Activated T-cell treated with anti-CD3 and anti-CD28 coated beads for 1 hour (primary cell): Measurements from ENCODE around the gene DOCK8.

Experiments
- DNase-seq: peaks from one replicate; pipeline ENCODE4 v3.0.0-alpha.2; 2020; ENCODE audit warnings: low read depth

DOCK8 gene

DNA sequence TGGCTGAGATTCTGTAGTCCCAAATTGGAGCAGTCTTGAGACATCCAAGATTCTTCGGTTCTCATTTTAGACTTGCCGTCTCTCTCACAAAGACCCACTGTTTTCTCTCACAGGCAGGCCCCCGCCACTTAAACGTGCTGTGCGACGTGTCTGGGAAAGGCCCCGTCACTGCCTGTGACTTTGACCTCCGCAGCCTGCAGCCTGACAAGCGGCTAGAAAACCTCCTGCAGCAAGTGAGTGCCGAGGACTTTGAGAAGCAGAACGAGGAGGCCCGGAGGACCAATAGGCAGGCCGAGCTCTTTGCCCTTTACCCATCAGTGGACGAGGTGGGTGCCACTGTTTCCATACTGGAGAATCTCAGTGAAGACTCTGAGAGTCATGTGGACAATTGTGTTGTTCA, 97.2 kb downstream of the DOCK8 start:
- DNase-seq: no peak

DNA sequence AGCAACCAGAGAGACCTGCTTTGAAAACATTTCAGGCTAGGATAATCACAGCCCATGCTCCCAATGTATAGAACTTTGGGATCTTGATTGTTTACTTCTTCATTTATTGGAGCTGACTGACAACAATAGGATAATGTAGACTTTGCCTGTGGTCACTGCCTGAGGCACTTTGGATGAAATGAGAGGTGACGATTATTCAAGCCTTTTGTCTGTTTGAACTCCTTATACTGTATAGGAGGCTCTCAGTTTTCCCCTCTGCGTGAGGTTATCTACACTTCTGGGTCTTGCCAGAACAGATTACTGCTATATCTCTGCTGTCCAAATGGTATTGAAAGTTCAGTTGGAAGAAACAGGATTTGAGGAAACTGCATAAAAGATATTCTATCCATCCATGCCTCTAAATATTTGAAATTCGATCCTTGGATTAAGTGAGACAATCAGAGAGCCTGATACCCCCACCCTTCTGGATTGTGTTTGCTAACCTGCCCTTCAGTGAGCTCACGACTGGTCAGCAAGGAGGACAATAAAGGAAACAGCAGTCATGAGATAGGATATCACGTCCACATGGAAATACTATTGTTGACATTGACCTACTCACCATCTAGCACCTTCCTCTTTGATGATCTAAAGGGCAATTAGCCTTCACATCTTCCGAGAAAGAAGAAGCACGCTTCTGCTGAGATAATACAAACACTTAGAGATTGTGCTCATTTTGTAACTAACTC, 98.1 kb downstream of the DOCK8 start:
- DNase-seq: no peak

DNA sequence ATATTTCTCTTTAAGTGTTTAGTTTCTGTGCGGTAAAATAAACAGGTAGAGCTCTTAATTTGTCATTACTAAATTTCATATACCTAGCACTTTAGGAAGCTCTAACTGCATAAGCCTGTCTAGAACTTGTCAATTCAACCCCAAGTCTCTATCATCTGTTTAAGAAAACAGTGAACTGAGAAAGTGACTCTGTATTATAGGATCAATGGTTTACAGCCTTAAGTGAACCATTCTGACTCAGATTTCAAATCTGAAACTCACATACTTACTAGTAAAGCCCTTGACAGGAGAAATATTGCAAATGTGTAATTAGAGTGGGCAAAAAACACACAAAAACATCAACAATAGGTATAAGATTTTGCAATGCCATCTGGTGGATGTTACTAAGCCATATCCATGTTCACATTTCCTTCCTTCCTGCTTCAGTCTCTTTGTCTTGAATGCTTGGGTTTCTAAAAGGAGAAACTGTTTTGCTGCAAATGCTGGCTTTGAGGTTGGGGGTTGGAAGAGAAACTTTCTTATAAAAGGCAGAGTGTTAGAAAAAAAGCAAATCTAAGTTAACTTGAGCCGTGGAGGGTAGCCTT, 101.8 kb downstream of the DOCK8 start:
- no peak for DNase-seq

DNA sequence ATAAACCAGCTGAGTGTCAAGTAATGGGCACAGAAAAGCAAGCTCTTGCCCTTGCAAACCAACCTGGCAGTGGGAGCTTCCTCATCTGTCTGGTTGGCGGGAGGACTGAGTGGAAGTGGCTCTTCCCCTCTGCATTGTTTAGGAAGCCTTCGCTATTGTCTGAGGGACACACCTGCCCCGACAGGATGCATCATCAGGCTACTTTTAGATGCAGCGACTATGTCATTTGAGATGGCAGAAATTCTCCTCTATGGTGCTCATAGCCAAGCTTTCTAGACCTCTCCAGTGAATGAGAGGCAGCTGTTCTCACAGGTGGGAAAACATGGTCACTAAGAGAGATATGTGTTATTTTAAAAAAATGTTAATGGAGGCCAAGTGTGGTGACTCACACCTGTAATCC, 104.0 kb downstream of the DOCK8 start:
- no peak for DNase-seq

DNA sequence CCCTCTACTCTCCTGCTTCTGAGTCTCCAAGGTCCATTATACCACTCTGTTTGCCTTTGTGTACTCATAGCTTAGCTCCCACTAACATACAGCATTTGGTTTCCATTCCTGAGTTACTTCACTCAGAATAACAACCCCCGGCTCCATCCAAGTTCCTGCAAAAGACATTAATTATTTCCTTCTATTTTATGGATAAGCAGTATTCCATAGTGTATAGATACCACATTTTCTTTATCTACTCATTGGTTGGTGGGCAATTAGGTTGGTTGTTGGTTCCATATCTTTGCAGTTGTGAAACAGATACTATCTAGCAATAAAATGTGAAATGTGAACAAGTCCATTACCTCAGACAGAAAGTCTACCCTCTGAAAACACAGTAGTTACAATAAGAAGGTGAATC, 110.3 kb downstream of the DOCK8 start:
- no peak for DNase-seq

DNA sequence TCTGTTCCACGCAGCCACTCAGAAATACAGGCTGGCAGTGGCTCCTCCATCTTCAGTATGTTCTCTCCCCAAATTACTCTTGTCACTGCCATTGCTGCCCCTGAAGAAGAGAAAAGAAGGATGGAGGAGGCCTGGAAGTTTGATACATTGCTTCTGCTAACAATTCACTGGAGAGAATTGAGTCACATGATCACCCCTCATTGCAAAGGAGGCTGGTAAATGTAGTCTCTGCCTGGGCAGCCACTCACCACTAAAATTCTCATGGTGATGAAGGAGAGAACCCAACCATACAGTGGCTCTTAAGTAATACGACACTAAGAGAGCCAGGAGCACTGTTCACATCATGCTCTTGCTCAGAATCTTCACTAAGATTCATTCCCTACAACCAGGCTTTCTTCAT, 112.0 kb downstream of the DOCK8 start:
- no peak for DNase-seq

DNA sequence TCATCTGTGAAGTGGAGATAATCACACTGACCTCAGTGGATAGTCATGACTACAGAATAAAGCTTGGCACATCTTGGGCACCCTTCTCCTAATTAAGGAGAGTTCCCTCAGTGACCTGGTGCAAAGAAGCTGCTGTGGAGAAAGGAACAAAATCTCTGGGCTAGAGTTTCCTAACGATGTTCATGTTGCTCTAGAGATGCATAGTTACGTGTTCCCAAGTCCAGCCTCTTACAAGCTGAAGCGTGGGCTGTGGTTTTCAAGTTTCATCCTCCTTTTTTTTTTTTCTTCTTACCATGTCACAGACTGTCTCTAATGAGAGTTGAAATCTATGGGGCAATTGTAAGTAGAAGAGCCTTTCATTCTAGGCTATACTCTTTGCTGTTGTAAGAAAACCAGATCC, 113.8 kb downstream of the DOCK8 start:
- DNase-seq: no peak

DNA sequence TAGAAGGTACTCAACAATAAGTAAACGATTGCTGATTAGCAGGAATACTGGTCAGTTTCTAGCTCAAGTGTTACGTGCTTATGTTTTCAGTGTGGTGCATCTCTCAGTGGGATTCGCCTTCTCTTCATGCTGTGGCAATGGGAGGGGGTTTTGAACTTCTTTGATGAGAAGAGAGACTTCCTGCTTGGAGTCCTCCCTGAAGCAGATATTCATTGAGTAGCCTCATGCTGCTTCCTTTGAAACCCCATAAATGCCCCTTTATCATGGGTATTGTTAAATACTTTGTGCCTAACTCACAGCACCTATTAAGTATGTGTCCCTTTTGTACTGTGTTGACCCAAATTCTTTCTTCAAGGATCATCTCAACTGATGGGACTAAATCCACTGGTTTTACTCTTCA, 116.5 kb downstream of the DOCK8 start:
- DNase-seq: no peak

DNA sequence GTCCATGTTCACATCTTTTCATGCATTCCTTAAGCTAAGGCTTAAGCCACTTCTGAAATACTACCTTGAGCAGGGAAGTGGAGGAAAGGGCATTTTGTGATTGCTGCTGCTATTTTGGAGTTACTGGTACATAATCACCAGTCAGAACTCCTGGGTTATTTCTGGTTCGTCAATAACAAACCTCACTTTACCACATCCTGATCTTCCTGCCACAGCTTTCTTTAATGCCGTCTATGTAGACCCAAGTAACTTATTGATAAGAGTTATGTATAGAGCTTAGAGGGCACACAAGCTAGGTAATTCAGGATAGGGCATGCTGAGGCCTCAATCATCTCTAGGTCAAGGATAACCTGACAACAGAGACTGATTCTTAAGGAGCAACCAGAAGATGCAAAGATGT, 120.7 kb downstream of the DOCK8 start:
- no peak for DNase-seq

DNA sequence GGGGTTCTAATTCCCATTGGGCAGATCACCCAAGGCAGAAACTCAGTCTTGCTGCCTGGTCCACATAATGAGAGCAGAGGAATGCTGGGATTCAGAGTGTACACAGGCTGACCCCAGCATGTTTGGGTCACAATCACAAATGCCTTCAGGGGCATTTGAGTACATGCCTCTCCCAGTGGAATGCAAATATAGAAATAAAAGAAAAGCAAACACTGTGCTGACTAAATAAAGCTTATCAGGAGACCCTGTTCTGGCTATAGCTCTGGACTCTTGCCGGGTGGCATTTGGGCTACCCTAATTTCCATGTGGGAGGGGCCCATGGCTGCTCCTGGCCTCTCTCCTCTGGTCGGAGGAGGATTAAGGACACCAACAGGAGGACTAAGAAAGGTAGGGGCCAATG, 121.4 kb downstream of the DOCK8 start:
- no peak for DNase-seq

DNA sequence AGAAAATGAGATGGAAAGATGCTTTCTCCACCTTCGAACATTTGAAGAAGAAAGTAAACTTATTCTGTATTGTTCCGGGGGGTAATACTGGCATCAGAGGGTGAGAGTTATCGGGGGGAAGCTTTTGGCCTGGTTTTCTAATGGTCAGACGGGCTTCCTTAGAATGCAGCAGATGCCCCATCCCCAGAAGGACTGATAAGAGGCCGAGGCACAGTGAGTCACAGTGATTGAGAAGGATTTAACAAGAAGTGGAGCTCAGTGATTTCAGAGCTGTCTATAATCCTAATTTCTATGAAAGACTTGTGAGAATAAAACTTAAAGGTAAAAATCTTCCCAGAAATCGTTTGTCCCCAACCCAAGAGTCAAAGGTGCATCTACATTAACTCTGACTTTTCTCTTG, 123.9 kb downstream of the DOCK8 start:
- no peak for DNase-seq

DNA sequence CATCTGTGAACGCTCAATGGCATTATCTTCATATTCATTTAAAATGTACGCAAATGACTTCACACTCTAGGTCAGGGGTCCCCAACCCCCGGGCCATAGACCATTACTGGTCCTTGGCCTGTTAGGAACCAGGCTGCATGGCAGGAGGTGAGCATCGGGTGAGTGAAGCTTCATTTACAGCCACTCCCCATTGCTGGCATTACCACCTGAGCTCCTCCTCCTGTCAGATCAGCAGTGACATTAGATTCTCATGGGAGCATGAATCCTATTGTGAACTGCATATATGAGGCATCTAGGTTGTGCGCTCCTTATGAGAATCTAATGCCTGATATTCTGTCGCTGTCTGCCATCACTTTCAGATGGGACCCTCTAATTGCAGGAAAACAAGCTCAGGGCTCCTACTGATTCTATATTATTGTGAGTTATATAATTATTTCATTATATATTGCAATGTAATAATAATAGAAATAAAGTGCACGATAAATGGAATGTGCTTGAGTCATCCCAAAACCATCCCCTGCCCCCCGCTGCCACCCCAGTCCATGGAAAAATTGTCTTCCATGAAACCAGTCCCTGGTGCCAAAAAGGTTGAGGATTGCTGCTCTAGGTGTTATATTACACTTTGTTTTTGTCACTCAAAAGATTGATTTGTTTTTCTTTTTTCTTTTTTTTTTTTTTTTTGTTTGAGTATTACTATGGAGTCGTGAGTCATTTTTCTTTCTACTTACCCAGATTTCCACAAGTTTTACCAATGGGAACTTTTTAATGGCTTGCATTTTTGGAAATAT, 127.2 kb downstream of the DOCK8 start:
- DNase-seq: no peak

DNA sequence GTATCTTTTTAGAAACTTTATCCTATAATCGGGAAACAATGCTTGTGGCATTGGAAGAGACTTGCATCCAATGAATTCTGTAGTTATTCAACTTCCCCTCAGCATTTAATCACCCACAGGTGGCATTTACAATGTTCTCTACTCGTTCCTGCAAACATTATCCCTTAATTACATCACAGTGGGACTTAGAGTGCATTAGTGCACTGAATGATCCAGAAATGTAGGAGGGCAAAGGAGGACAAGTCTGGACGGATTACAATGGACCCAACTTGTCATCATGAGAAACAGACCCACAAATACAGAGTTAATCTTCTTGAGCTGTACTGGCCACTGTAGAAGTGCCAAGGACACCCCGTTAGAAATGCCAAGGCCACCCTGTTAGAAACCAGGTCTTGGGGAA, 129.1 kb downstream of the DOCK8 start:
- DNase-seq: no peak

DNA sequence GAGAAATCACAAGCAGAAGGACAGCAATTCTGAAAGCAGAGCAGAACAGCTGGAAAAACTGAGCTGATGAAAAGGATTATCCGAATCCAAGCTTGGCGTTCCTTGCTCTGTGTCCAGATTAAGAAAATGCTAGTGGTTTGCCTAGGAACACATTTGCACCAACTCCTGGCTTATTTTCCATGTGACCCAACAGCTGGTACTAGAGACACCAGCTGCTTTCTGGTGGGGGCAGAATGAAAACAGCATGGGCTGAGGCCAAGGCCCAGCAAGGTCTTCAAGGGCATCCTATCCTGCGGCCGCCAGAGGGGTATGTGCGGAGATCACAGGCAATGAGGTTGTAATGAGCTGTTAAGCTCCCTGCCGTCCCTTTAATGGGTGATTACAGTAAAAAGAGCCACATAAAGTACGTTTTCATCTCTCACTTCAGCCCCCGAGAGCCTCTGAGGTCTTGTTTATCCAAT, 131.5 kb downstream of the DOCK8 start:
- DNase-seq: no peak

DNA sequence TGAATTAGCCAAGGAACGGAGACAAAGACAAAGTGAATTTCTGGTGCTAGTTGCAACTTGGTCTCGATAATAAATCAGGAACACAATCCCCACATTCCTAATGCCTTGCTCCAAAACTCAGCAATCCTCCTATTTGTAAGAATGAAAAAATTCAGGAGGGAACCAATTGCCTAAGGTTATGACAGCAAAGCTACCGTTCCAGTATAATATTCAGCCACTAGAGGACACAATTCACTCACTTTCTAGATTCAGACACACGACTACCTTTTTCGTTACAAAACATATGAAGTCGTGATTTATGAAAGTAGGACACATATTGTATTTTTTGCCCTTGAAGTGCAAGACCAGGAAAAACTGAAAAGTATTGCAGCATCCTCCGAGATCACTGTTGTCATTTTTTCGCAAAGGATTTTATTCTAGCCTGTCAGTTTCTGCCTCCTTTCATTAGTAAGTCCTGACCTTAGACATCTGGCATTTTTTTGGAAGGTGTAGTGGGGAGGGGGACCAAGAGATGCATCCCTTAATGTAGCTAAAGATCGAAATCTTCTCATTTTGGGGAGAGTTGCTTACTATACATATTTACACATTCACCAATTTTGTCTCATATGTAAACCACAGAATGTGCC, 133.1 kb downstream of the DOCK8 start:
- no peak for DNase-seq

DNA sequence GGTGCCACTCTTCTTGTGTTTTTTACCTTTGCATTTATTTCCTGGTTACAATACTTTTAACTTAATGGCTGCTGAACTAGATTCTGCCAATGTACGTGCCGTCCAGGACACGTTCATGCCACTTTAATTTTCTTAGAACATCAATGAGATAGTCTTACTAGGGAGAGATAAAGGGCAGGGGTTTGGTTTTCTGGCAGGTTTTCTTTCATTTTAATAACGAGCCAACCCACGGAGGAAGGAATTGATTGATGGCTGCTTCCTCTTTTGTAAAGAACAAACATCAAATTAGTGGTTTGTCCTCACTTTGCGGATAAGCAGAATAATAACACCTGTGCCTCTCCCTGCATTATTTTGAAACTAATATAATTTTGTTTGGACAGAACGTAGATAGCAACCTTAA, 135.7 kb downstream of the DOCK8 start:
- DNase-seq: no peak

DNA sequence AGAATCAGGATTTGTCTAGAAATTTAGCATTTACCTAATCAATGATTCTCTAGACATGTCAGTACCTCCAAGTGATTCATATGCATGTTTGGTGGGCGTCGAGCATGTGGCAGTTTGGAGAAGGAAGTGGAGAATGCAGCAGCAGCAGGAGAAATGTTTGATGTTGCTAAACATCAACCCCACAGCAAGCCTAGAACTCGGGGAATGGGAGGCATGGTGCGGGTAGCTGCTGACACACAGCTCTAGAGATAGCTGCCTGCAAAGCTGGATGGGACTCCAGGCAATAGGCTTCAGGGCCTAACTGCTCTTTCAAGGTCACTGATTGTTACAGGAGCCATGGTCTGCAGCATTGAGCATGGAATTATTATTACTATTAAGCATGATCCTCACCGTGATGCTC, 137.3 kb downstream of the DOCK8 start:
- DNase-seq: no peak

DNA sequence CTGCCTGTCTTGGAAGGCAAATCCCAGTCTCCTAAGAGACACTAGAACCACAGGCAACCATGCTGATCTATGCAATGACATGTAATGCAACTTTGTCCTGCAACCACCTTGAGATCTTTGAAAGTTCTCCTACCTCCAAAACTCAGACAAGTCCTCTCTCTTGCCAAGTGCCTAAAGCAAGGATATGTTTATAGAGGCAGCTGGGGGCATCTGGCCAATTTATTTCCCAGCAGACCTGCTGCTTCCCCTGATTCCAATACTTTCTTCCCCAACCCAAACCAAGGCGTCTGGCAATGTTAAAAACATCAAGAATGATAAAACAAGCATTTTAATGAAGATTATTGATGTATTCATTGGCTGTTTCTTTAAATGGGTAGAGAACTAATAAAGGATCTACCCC, 138.4 kb downstream of the DOCK8 start:
- DNase-seq: no peak

DNA sequence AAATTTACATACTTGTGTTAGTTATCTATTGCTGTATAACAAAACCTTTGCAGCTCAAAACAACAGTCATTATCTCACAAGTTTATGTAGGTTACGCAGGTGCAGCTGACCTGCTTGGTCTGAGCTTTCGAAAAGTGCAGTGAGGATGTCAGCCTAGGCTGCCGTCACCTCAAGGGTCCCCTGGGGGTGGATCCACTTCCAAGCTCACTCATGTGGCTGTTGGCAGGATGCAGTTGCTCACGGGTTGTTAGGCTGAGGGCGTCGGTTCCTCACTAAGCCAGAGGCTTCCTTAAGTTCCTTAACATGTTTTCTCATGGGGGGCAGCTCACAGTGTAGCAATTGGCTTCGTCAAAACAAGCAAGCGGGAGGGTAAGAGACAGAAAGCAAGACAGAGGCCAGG, 139.8 kb downstream of the DOCK8 start:
- no peak for DNase-seq

DNA sequence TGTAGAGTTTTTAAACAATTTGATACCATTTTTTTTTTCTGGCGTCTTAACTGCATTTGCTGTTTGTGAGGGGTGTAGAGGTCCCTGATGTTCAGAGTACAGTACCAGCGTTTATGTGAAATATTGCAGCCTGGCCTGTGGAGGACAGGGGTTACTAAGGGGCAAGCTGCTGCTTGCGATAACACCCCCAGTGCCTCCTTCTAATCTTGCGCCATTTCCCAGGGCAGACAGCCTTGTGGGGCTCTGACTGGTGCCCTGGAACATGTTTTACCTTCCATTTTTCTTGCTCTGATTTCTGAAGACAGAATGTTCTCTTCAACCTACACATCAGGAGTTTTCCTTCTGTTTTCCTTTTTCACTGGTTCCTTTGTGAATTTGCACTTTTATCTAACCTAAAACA, 142.9 kb downstream of the DOCK8 start:
- no peak for DNase-seq

DNA sequence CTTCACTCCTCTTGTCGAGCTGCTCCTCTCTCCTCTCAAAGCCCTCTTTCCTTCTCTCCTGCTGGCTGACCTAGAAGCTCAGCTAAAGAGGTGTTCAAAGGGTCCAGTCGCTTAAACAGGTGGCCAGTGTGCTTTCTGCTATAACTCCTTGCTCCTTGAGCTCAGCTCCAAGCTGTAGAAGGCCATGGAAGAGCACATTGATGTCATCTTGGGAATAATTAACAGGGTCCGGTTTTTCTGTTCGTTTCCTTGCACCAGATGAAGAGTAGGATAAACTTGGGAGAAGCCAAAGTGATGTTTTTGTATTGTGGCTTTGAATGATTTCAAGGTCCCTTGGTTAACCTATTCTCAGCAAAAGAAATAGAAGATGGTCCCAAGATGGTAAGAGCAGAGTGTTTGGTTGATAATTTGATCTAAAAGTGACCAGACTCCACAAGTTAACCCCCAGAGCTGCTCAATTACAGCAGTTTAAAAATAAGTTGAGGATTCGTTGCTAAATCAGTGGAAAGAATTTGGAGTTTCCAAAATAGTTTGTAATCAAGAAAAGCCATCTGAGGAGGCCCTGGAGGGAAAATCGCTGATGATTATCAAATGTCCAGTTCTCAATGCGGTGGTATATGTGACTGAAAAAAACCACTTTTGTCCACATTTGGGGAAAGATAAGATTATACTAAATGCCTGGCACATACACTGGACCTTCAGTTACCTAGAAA, 148.1 kb downstream of the DOCK8 start:
- DNase-seq: no peak

DNA sequence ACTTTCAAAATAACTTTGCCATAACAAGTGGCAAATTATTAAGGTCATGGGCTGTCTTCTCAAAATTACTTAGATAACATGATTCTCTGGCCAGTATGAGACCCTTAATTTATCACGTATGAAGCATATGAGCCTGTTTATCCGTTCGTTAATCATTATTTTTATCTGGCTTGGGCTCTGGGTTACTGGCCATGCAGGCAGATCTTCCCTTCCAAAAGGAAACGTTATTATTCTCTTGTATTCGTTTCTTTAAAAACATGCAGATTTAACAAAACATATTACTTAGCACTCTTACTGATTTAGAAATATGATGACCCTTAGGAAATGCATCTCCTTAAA, 148.6 kb downstream of the DOCK8 start:
- DNase-seq: no peak
